Fibroblast of mammary gland (primary cell): ENCODE results near the gene PRKN.
A peak's percentile ranks its signal among the peaks of the same experiment; 100 is the strongest.

Experiments used
- DNase-seq: peaks from one replicate; pipeline ENCODE4 v3.0.0-alpha.2; 2010; ENCODE audit warnings: low read depth
- H3K4me3 ChIP-seq: 2 replicates; pipeline ENCODE4 v1.5.1; 2011; ENCODE audit warnings: low read depth, mild to moderate bottlenecking, low read length, moderate library complexity; ENCODE audit not compliant: control insufficient read depth
- TF ChIP-seq, protein P1 (sequence below): conservative IDR thresholded peaks from 2 replicates; pipeline ENCODE4 v1.5.1; 2011; ENCODE audit warnings: low read depth, low read length, inconsistent platforms; ENCODE audit not compliant: control insufficient read depth, insufficient read depth

The PRKN gene

DNA sequence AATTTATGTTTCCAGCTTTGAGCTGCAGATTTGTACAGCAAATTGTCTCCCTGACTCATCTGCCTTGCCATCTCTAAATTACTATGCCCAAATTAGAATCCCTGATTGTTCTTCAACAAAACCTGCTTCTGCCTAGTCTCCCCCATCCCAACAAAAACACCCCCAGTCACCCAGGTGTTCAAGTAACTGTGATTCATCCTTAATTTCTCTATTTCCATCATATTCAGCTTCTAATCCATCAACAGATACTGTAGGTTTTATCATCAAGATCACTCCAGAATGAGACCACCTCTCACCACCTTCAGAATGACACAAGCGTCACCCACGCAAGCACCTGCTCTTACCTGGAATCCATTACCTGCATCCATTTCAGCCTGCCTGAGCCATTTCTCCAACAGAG, 498.5 kb downstream of the PRKN start:
- no peak overlapping the region for H3K4me3 ChIP-seq
- TF ChIP-seq, protein P1, sequence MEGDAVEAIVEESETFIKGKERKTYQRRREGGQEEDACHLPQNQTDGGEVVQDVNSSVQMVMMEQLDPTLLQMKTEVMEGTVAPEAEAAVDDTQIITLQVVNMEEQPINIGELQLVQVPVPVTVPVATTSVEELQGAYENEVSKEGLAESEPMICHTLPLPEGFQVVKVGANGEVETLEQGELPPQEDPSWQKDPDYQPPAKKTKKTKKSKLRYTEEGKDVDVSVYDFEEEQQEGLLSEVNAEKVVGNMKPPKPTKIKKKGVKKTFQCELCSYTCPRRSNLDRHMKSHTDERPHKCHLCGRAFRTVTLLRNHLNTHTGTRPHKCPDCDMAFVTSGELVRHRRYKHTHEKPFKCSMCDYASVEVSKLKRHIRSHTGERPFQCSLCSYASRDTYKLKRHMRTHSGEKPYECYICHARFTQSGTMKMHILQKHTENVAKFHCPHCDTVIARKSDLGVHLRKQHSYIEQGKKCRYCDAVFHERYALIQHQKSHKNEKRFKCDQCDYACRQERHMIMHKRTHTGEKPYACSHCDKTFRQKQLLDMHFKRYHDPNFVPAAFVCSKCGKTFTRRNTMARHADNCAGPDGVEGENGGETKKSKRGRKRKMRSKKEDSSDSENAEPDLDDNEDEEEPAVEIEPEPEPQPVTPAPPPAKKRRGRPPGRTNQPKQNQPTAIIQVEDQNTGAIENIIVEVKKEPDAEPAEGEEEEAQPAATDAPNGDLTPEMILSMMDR = no peak
- no peak for DNase-seq

DNA sequence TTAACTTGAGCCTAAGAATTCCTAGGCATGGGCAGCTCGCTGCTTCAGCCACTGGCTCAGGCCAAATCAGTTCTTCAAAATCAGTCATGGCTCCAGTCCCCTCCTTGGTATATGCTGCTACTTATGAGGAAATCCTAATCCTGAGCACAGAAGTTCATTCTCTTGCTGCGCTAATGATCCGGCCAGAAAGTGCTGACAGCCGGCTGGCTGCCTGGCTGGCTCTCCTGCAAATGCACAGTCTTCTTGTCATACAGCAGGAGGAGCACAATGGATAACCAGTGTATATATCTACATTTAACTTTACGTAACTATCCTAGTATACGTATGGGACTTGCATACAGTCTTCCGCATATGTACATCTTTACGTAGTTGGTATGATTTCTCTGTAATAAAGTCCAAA, 500.8 kb downstream of the PRKN start:
- TF ChIP-seq, protein P1 = no peak
- no peak overlapping the region for H3K4me3 ChIP-seq
- no peak for DNase-seq

DNA sequence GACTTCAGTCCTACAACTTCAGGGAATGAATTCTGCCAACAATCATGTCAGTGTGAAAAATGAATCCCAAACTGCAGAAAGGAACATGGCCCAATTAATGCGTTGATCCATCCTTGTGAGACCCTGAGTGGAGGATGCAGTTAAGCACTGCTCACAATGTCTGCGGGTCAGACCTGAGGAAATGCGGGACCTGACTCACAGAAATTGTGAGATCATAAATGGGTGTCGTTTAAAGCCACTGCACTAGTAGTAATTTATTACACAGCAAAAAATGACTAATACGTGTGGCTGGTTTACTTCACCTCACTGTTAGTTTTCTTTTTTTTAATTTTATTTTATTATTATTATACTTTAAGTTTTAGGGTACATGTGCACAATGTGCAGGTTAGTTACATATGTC, 505.0 kb downstream of the PRKN start:
- TF ChIP-seq, protein P1 = no peak
- DNase-seq = peak; percentile 23
- no peak overlapping the region for H3K4me3 ChIP-seq

DNA sequence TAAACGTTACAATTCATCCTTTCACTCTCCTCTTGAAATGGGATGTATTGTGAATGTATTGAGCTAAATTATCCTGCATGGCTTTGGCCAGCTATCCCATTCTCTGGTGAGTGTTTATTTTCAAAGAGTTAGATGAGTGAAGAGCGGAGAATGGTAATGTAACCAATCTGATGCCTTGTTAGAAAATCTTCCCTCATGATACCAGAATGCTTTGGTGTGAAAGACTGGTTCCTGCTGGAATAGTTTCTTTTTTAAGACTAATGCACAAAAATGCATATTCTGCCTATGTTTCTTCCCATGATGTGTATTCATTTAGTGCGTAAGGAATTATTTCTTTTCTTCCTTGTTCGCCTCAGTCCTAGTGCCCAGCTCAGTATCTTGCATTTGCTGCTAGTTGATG, 506.7 kb downstream of the PRKN start:
- TF ChIP-seq, protein P1 = no peak

DNA sequence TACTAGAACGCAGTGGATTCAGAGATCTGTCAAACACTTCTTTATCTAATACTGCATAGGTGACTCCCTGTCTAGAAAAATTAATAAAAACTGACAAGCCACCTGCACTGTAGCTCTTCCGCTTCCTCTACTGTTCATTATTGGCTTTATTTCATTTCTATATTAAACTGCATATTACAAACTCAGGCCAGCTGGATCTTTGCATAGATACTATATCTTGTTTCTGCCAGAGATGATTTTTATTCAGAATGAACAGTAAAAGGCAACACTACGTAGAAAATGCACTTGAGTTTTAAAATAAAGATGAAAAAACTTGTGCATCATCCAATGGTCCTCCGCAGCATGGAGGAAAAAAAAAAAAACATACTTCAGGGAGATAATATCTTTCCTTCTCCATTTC, 508.3 kb downstream of the PRKN start:
- TF ChIP-seq, protein P1 = no peak
- H3K4me3 ChIP-seq = no peak overlapping the region
- no peak for DNase-seq

More for the DNA sequence above, 506.7 kb downstream of the PRKN start:
- DNase-seq = no peak
- H3K4me3 ChIP-seq = no peak overlapping the region

DNA sequence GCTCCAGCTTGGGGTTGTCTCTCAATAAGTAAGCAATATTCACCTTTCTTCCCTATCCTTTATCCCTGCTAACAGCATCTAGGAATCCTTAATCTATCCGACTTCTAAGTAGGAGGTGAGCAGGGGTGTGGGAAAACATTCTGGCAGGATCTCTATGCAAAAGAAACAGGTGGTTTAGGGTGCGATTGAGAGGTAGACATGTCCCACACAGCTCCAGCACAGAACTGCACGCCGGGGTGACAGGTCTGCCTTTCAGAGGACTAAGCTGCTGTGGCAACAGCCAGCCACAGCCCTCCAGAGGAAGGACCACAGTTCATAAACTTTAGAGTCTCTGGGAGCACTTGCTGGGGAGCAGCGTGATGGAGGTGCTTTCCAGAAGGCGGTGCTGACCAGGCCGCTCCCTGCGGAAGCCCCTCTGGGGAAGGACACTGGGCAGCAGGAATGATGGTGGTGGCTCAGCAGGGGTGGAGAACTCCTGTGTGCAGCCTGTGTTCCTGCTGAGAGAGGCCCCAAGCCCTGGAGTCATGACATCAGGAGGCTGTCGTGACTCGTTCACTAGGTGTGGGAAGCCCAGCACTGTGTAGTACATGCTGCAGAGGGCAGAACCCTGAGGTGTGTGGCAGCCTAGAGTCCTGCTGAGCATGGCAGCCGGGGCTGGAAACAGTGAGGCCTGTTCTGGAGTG, 509.6 kb downstream of the PRKN start:
- TF ChIP-seq, protein P1 = no peak
- no peak for DNase-seq
- H3K4me3 ChIP-seq = no peak overlapping the region

DNA sequence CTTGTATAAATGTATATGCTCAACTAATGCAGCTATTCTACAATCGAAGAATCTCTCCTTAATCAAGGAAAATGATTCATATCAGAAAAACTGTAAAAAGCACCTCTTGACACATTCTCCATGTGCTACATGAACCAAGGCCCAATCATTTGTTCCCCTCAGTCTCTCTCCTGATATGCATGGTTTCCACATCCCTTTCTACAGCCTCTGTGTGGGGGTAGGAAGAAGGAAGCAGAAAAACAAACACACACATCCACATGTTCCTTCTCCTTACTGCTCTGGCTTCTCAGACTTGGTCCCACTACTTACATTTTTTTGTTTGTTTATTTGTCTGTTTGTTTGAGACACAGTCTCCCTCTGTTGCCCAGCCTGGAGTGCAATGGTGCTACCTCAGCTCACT, 510.5 kb downstream of the PRKN start:
- no peak for DNase-seq
- H3K4me3 ChIP-seq = no peak overlapping the region
- TF ChIP-seq, protein P1 = no peak
